Astrocyte (in vitro differentiated cells and primary cell): Measurements from ENCODE around the gene RALGAPA2. TPM values are rescaled to one million over a fixed set of nuclear protein-coding genes. Genes with fewer than 3 reads are reported as not detected.

Experiments
- DNase-seq: peaks from one replicate; pipeline ENCODE4 v3.0.0-alpha.2; 2010; ENCODE audit warnings: low read depth
- FAIRE-seq: peaks from 2 replicates; lab custom pipeline; 2011; peaks lifted over from hg19 to GRCh38; lab: Jason Lieb, UNC
- H2AFZ ChIP-seq: 2 replicates; pipeline ENCODE4 v1.6.0; 2012; ENCODE audit warnings: low read depth, low read length, inconsistent platforms
- H3K27ac ChIP-seq: 2 replicates; pipeline ENCODE4 v1.5.1; 2011; ENCODE audit warnings: low read depth, low read length, inconsistent platforms
- H3K27me3 ChIP-seq: 2 replicates; pipeline ENCODE4 v1.6.0; 2011; ENCODE audit warnings: low read length, inconsistent platforms; ENCODE audit not compliant: insufficient read depth
- H3K36me3 ChIP-seq: 2 replicates; pipeline ENCODE4 v1.5.1; 2011; ENCODE audit warnings: low read length, inconsistent platforms; ENCODE audit not compliant: insufficient read depth
- H3K4me1 ChIP-seq: 2 replicates; pipeline ENCODE4 v1.5.1; 2011; ENCODE audit warnings: low read length, inconsistent platforms; ENCODE audit not compliant: insufficient read depth
- H3K4me2 ChIP-seq: 2 replicates; pipeline ENCODE4 v1.6.0; 2012; ENCODE audit warnings: low read length, inconsistent platforms
- H3K4me3 ChIP-seq: 2 replicates; pipeline ENCODE4 v1.5.1; 2011; ENCODE audit warnings: low read depth, mild to moderate bottlenecking, low read length, inconsistent platforms; ENCODE audit not compliant: insufficient read depth
- H3K79me2 ChIP-seq: 2 replicates; pipeline ENCODE4 v1.6.0; 2012; ENCODE audit warnings: mild to moderate bottlenecking, low read length, inconsistent platforms; ENCODE audit not compliant: insufficient read depth
- H3K9ac ChIP-seq: 2 replicates; pipeline ENCODE4 v1.6.0; 2012; ENCODE audit warnings: mild to moderate bottlenecking, low read length, inconsistent platforms
- H3K9me3 ChIP-seq: 2 replicates; pipeline ENCODE4 v1.5.1; 2012; ENCODE audit warnings: low read depth, mild to moderate bottlenecking, low read length, inconsistent platforms; ENCODE audit not compliant: insufficient read depth
- H4K20me1 ChIP-seq: 2 replicates; pipeline ENCODE4 v1.6.0; 2012; ENCODE audit warnings: low read length, inconsistent platforms; ENCODE audit not compliant: insufficient read depth
- H3K27ac Mint-ChIP-seq: one replicate; pipeline ENCODE4 v1.8.0; 2021; ENCODE audit warnings: mild to moderate bottlenecking, mixed read lengths; ENCODE audit not compliant: unreplicated experiment
- H3K27me3 Mint-ChIP-seq: one replicate; pipeline ENCODE4 v1.8.0; 2021; ENCODE audit warnings: low read depth, mixed read lengths; ENCODE audit not compliant: unreplicated experiment
- H3K36me3 Mint-ChIP-seq: one replicate; pipeline ENCODE4 v1.8.0; 2021; ENCODE audit warnings: low read depth, mixed read lengths; ENCODE audit not compliant: unreplicated experiment
- H3K4me1 Mint-ChIP-seq: one replicate; pipeline ENCODE4 v1.8.0; 2021; ENCODE audit warnings: low read depth, mixed read lengths; ENCODE audit not compliant: unreplicated experiment
- H3K4me3 Mint-ChIP-seq: one replicate; pipeline ENCODE4 v1.8.0; 2021; ENCODE audit warnings: mild to moderate bottlenecking, moderate library complexity, mixed read lengths; ENCODE audit not compliant: unreplicated experiment
- H3K9me3 Mint-ChIP-seq: one replicate; pipeline ENCODE4 v1.8.0; 2021; ENCODE audit warnings: mild to moderate bottlenecking, mixed read lengths; ENCODE audit not compliant: unreplicated experiment
- EZH2 ChIP-seq: IDR thresholded peaks from 2 replicates; pipeline ENCODE4 v1.6.1; 2012; ENCODE audit warnings: mild to moderate bottlenecking, low read length, inconsistent platforms; ENCODE audit not compliant: insufficient read depth
- total RNA-seq: library from RNA; stranded (reverse); gene quantifications from 2 replicates; pipeline ENCODE4 v1.2.1, GENCODE V29; 2021
- TF ChIP-seq, protein P1 (sequence below): IDR thresholded peaks from 2 replicates; pipeline ENCODE4 v1.5.1; 2011; ENCODE audit warnings: low read depth, mild to moderate bottlenecking, inconsistent platforms, low read length, moderate library complexity; ENCODE audit not compliant: insufficient read depth

Gene RALGAPA2
- total RNA-seq, 1 donor from 2014 or later: 6.6 TPM

DNA sequence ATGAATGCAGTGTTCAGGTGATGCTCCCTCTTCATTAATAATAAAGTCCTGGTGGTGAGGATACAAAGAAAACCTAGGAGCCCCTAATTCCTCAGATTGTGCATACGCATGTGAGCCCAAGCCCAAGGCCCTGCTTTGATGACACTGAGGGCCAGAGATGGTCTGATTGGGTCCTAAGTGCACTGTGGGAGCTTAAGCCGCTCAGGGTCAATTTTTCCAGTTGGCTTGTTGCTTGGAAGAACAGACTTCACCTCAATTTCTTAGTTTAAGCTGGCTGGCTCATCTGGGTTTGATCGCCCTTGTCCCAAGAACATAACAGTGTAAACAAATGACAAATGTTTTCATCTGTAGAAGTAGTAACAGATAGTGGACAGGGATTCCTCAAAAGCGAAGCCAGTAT lies 303.1 kb downstream of the RALGAPA2 start:
- no peak for FAIRE-seq
- Mint-ChIP-seq H3K4me3 (no peak overlapping the region), H3K9me3 (no peaks in the 10 kb centered on the region), H3K27ac (no peak overlapping the region), H3K4me1 (peaks cover 2% of the 10 kb centered on the region), H3K36me3 (peaks cover 2% of the 10 kb centered on the region), H3K27me3 (peaks cover 9% of the 10 kb centered on the region)
- Histone ChIP-seq H3K9me3 (no peaks in the 10 kb centered on the region), H3K4me1 (peaks cover 5% of the 10 kb centered on the region), H4K20me1 (no peaks in the 10 kb centered on the region), H3K79me2 (no peaks in the 10 kb centered on the region), H3K9ac (no peak overlapping the region), H2AFZ (no peak overlapping the region), H3K27ac (no peak overlapping the region), H3K4me2 (no peak overlapping the region), H3K36me3 (no peaks in the 10 kb centered on the region), H3K4me3 (no peak overlapping the region), H3K27me3 (peaks cover 2% of the 10 kb centered on the region)
- DNase-seq: no peak
- no peak for TF ChIP-seq EZH2
- TF ChIP-seq, protein P1, sequence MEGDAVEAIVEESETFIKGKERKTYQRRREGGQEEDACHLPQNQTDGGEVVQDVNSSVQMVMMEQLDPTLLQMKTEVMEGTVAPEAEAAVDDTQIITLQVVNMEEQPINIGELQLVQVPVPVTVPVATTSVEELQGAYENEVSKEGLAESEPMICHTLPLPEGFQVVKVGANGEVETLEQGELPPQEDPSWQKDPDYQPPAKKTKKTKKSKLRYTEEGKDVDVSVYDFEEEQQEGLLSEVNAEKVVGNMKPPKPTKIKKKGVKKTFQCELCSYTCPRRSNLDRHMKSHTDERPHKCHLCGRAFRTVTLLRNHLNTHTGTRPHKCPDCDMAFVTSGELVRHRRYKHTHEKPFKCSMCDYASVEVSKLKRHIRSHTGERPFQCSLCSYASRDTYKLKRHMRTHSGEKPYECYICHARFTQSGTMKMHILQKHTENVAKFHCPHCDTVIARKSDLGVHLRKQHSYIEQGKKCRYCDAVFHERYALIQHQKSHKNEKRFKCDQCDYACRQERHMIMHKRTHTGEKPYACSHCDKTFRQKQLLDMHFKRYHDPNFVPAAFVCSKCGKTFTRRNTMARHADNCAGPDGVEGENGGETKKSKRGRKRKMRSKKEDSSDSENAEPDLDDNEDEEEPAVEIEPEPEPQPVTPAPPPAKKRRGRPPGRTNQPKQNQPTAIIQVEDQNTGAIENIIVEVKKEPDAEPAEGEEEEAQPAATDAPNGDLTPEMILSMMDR: no peak

DNA sequence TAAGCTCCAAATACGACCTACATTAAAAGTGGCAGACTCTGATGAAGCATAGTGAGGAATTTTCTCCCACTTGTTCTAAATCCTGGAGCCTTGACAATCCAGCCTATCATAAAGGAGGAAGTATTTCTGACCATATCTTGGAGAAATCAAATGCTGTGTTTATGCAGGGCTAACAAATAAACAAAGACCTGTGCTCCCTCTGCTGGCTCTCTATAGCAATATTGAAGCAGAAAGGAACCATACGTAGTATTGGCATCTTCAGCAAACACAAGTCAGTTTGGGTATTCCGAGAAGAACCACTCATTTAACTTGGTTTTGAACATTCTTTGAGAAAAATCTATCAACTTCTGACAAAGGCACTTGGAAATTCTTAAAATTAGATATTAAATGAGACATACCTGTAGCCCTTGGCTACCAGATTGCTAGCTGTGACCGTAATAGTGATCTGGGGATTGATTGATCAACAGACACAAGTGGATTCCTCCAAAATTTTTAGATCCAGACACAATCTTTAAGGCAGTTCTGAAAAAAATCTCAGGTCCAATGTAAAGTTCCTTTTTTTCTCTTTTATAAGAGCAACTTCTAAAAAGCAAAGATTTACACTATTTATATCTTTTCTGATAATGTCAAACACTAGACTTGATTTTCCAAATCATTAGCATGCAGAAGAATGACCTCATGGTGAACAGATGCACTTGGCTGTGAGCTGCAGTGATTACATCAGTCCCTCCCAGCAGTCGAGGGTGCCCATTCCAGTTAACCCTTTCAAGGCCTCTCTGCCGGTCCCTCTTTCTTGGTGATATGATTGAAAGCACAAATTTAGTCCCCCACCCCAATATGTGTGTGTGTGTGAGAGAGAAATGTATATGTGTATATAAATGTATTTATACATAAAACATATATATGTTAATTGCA lies 304.3 kb downstream of the RALGAPA2 start:
- H3K36me3 Mint-ChIP-seq: peaks cover 2% of the 10 kb centered on the region
- H3K9me3 Mint-ChIP-seq: no peaks in the 10 kb centered on the region
- H3K4me1 ChIP-seq: peaks cover 5% of the 10 kb centered on the region
- no peak overlapping the region for H3K4me2 ChIP-seq
- no peak overlapping the region for H3K27ac Mint-ChIP-seq
- H3K4me1 Mint-ChIP-seq: peaks cover 2% of the 10 kb centered on the region
- H3K27ac ChIP-seq: no peak overlapping the region
- H3K27me3 ChIP-seq: no peaks in the 10 kb centered on the region
- no peaks in the 10 kb centered on the region for H4K20me1 ChIP-seq
- no peaks in the 10 kb centered on the region for H3K79me2 ChIP-seq
- no peak overlapping the region for H2AFZ ChIP-seq
- no peaks in the 10 kb centered on the region for H3K36me3 ChIP-seq
- peak; percentile 64 for FAIRE-seq
- no peak overlapping the region for H3K9ac ChIP-seq
- no peak overlapping the region for H3K4me3 Mint-ChIP-seq
- no peak overlapping the region for H3K4me3 ChIP-seq
- TF ChIP-seq EZH2: no peak
- TF ChIP-seq, protein P1: peak; percentile 22
- no peaks in the 10 kb centered on the region for H3K9me3 ChIP-seq
- peak; percentile 41 for DNase-seq
- H3K27me3 Mint-ChIP-seq: peaks cover 10% of the 10 kb centered on the region

DNA sequence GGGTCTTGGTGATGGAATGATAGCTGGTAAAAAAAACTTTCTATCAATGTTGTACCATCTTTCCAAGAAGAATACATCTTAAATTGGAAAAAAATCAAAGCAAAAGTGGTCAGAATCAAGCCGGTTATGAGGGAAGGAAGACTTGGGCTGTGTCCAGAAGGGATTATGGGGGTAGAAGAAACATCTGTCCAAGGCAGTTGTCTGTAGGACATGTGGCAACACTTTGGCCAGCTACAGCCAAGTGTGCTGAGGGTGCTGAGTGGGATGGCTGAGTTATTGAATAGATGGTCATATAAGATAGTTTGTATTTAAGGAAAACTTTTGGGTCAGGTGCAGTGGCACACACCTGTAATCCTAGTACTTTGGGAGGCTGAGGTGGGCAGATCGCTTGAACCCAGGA lies 306.1 kb downstream of the RALGAPA2 start:
- FAIRE-seq (no peak), DNase-seq (no peak)
- Histone ChIP-seq H3K4me3 (no peak overlapping the region), H3K79me2 (no peaks in the 10 kb centered on the region), H3K9me3 (no peaks in the 10 kb centered on the region), H3K36me3 (no peaks in the 10 kb centered on the region), H3K4me1 (no peaks in the 10 kb centered on the region), H3K27me3 (no peaks in the 10 kb centered on the region), H4K20me1 (no peaks in the 10 kb centered on the region), H3K9ac (no peak overlapping the region), H3K27ac (no peak overlapping the region), H2AFZ (no peak overlapping the region), H3K4me2 (no peak overlapping the region)
- Mint-ChIP-seq H3K4me1 (peaks cover 2% of the 10 kb centered on the region), H3K4me3 (no peak overlapping the region), H3K27ac (no peak overlapping the region), H3K9me3 (no peaks in the 10 kb centered on the region), H3K36me3 (peaks cover 2% of the 10 kb centered on the region), H3K27me3 (peaks cover 14% of the 10 kb centered on the region)
- TF ChIP-seq, protein P1: no peak
- no peak for TF ChIP-seq EZH2
